GM12878 (cell line): Measurements from ENCODE around the gene HSD11B1L.
"Not testable (repeated sequence)": the region's sequence is repeated elsewhere in the genome, so short reads cannot be mapped to it uniquely, and the experiment has no call there.

Experiments
- ESRRA ChIP-seq: IDR thresholded peaks from 2 replicates; pipeline ENCODE4 v1.6.1; 2012; ENCODE audit warnings: mild to moderate bottlenecking, low read length, improper control_type of control experiment
- TF ChIP-seq, protein P1 (sequence below), 3 experiments: IDR thresholded peaks in 2 of 3; conservative IDR thresholded peaks in 1 of 3; 2 replicates each; pipeline ENCODE4 v1.5.1; 2011; ENCODE audit warnings: low read depth in 3 of 3, low read length in 3 of 3, mild to moderate bottlenecking in 3 of 3, control low read depth in 2 of 3, moderate library complexity in 2 of 3, inconsistent platforms in 1 of 3, mixed read lengths in 1 of 3; ENCODE audit not compliant: control insufficient read depth in 2 of 3, insufficient read depth in 1 of 3; ENCODE audit errors: extremely low read depth in 1 of 3
- TF ChIP-seq, protein P2 (sequence below): IDR thresholded peaks from 2 replicates; pipeline ENCODE4 v1.6.1; 2011; ENCODE audit warnings: borderline replicate concordance, low read depth, mild to moderate bottlenecking, moderate library complexity, mixed read lengths, low read length; ENCODE audit not compliant: insufficient read depth; ENCODE audit errors: extremely low read length
- TF ChIP-seq, protein P3 (sequence below): IDR thresholded peaks from 2 replicates; pipeline ENCODE4 v1.6.1; 2012; ENCODE audit warnings: mild to moderate bottlenecking, low read depth, low read length

DNA sequence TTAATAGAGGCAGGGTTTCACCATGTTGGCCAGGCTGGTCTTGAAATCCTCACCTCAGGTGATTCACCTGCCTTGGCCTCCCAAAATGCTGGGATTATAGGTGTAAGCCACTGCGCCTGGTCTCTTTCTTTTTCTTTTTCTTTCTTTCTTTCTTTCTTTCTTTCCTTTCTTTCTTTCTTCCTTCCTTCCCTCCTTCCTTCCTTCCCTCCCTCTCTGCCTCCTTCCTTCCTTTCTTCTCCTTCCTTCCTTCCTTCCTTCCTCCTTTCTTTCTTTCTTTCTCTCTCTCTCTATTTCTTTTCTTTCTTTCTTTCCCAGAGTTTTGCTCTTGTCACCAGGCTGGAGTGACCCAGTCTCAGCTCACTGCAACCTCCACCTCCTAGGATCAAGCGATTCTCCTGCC, 52.3 kb downstream of the HSD11B1L start:
- TF ChIP-seq, protein P1, sequence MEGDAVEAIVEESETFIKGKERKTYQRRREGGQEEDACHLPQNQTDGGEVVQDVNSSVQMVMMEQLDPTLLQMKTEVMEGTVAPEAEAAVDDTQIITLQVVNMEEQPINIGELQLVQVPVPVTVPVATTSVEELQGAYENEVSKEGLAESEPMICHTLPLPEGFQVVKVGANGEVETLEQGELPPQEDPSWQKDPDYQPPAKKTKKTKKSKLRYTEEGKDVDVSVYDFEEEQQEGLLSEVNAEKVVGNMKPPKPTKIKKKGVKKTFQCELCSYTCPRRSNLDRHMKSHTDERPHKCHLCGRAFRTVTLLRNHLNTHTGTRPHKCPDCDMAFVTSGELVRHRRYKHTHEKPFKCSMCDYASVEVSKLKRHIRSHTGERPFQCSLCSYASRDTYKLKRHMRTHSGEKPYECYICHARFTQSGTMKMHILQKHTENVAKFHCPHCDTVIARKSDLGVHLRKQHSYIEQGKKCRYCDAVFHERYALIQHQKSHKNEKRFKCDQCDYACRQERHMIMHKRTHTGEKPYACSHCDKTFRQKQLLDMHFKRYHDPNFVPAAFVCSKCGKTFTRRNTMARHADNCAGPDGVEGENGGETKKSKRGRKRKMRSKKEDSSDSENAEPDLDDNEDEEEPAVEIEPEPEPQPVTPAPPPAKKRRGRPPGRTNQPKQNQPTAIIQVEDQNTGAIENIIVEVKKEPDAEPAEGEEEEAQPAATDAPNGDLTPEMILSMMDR (IDR thresholded peaks at IDR 0.05 in 2 of 3, conservative IDR thresholded peaks at IDR 0.05 in 1 of 3; ENCODE audit: control insufficient read depth in 2 of 3, extremely low read depth in 1 of 3, insufficient read depth in 1 of 3, low read depth in 3 of 3, low read length in 3 of 3) = not testable (repeated sequence)
- not testable (repeated sequence) for TF ChIP-seq ESRRA
- TF ChIP-seq, protein P2, sequence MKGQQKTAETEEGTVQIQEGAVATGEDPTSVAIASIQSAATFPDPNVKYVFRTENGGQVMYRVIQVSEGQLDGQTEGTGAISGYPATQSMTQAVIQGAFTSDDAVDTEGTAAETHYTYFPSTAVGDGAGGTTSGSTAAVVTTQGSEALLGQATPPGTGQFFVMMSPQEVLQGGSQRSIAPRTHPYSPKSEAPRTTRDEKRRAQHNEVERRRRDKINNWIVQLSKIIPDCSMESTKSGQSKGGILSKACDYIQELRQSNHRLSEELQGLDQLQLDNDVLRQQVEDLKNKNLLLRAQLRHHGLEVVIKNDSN = not testable (repeated sequence)
- TF ChIP-seq, protein P3, sequence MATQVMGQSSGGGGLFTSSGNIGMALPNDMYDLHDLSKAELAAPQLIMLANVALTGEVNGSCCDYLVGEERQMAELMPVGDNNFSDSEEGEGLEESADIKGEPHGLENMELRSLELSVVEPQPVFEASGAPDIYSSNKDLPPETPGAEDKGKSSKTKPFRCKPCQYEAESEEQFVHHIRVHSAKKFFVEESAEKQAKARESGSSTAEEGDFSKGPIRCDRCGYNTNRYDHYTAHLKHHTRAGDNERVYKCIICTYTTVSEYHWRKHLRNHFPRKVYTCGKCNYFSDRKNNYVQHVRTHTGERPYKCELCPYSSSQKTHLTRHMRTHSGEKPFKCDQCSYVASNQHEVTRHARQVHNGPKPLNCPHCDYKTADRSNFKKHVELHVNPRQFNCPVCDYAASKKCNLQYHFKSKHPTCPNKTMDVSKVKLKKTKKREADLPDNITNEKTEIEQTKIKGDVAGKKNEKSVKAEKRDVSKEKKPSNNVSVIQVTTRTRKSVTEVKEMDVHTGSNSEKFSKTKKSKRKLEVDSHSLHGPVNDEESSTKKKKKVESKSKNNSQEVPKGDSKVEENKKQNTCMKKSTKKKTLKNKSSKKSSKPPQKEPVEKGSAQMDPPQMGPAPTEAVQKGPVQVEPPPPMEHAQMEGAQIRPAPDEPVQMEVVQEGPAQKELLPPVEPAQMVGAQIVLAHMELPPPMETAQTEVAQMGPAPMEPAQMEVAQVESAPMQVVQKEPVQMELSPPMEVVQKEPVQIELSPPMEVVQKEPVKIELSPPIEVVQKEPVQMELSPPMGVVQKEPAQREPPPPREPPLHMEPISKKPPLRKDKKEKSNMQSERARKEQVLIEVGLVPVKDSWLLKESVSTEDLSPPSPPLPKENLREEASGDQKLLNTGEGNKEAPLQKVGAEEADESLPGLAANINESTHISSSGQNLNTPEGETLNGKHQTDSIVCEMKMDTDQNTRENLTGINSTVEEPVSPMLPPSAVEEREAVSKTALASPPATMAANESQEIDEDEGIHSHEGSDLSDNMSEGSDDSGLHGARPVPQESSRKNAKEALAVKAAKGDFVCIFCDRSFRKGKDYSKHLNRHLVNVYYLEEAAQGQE = not testable (repeated sequence)
